H9 (cell line): ENCODE measurements around the gene VPREB1. TPM values are rescaled to one million over a fixed set of nuclear protein-coding genes. Genes with fewer than 3 reads are reported as not detected.

ENCODE experiments used
- DNase-seq: peaks from one replicate; pipeline ENCODE4 v3.0.0-alpha.2; 2017
- H2AFZ ChIP-seq: one replicate; pipeline ENCODE4 v1.6.1; 2013; ENCODE audit warnings: mild to moderate bottlenecking, low read length, control low read depth, moderate library complexity
- H2AK5ac ChIP-seq: 2 replicates; pipeline ENCODE4 v1.6.1; 2013; ENCODE audit warnings: low read length, control low read depth, mixed read lengths; ENCODE audit not compliant: insufficient read length
- H2BK120ac ChIP-seq: one replicate; pipeline ENCODE4 v1.6.1; 2013; ENCODE audit warnings: low read depth, mild to moderate bottlenecking, low read length, control low read depth, inconsistent platforms; ENCODE audit not compliant: poor library complexity, severe bottlenecking
- H2BK12ac ChIP-seq: 2 replicates; pipeline ENCODE4 v1.6.1; 2013; ENCODE audit warnings: low read length, control low read depth, mixed read lengths, low read depth; ENCODE audit not compliant: insufficient read length
- H2BK15ac ChIP-seq: 2 replicates; pipeline ENCODE4 v1.6.1; 2013; ENCODE audit warnings: low read depth, low read length, control low read depth
- H2BK20ac ChIP-seq: one replicate; pipeline ENCODE4 v1.6.1; 2013; ENCODE audit warnings: low read depth, mild to moderate bottlenecking, low read length, control low read depth, inconsistent platforms; ENCODE audit not compliant: poor library complexity, severe bottlenecking
- H2BK5ac ChIP-seq: 2 replicates; pipeline ENCODE4 v1.6.1; 2013; ENCODE audit warnings: low read length, control low read depth, mixed read lengths; ENCODE audit not compliant: insufficient read length
- H3K14ac ChIP-seq: 2 replicates; pipeline ENCODE4 v1.6.1; 2013; ENCODE audit warnings: low read length, control low read depth; ENCODE audit not compliant: insufficient read depth
- H3K18ac ChIP-seq: 2 replicates; pipeline ENCODE4 v1.6.1; 2013; ENCODE audit warnings: low read depth, mild to moderate bottlenecking, mixed read lengths, low read length, control low read depth; ENCODE audit not compliant: insufficient read length
- H3K23ac ChIP-seq: 2 replicates; pipeline ENCODE4 v1.6.1; 2013; ENCODE audit warnings: low read length, control low read depth, mixed read lengths, low read depth; ENCODE audit not compliant: insufficient read length
- H3K23me2 ChIP-seq: 2 replicates; pipeline ENCODE4 v1.6.1; 2013; ENCODE audit warnings: low read depth, mild to moderate bottlenecking, mixed read lengths, low read length, control low read depth; ENCODE audit not compliant: insufficient read length, poor library complexity, severe bottlenecking
- H3K27ac ChIP-seq: 2 replicates; pipeline ENCODE4 v1.5.1; 2013; ENCODE audit warnings: low read length, control low read depth, mixed read lengths, low read depth; ENCODE audit not compliant: insufficient read length
- H3K27me3 ChIP-seq: 2 replicates; pipeline ENCODE4 v1.6.1; 2013; ENCODE audit warnings: low read length, control low read depth, inconsistent platforms; ENCODE audit not compliant: insufficient read depth
- H3K4ac ChIP-seq: 2 replicates; pipeline ENCODE4 v1.6.1; 2013; ENCODE audit warnings: low read depth, mild to moderate bottlenecking, control low read depth, inconsistent platforms, low read length, moderate library complexity
- H3K4me1 ChIP-seq: 2 replicates; pipeline ENCODE4 v1.6.1; 2013; ENCODE audit warnings: low read length, control low read depth, inconsistent platforms; ENCODE audit not compliant: insufficient read depth
- H3K4me2 ChIP-seq: 2 replicates; pipeline ENCODE4 v1.6.1; 2013; ENCODE audit warnings: low read length, control low read depth, mixed read lengths; ENCODE audit not compliant: insufficient read length, insufficient read depth
- H3K56ac ChIP-seq: 2 replicates; pipeline ENCODE4 v1.6.1; 2013; ENCODE audit warnings: low read depth, mild to moderate bottlenecking, mixed read lengths, low read length, control low read depth; ENCODE audit not compliant: insufficient read length
- H3K79me1 ChIP-seq: 2 replicates; pipeline ENCODE4 v1.6.1; 2013; ENCODE audit warnings: low read depth, mild to moderate bottlenecking, moderate library complexity, low read length, control low read depth, inconsistent platforms; ENCODE audit not compliant: insufficient read depth, poor library complexity, severe bottlenecking
- H3K79me2 ChIP-seq: 2 replicates; pipeline ENCODE4 v1.6.1; 2013; ENCODE audit warnings: low read length, control low read depth, inconsistent platforms; ENCODE audit not compliant: insufficient read depth
- H3K9ac ChIP-seq: 2 replicates; pipeline ENCODE4 v1.6.1; 2013; ENCODE audit warnings: low read length, control low read depth, mixed read lengths; ENCODE audit not compliant: insufficient read length; ENCODE audit errors: extremely low read depth
- H3K9me3 ChIP-seq: one replicate; pipeline ENCODE4 v1.6.1; 2013; ENCODE audit warnings: low read depth, low read length, inconsistent platforms; ENCODE audit not compliant: control insufficient read depth
- H3T11ph ChIP-seq: one replicate; pipeline ENCODE4 v1.6.1; 2013; ENCODE audit warnings: mild to moderate bottlenecking, low read length, control low read depth, inconsistent platforms
- H4K20me1 ChIP-seq: one replicate; pipeline ENCODE4 v1.6.1; 2013; ENCODE audit not compliant: control insufficient read depth, insufficient read length, insufficient read depth
- H4K5ac ChIP-seq: 2 replicates; pipeline ENCODE4 v1.6.1; 2013; ENCODE audit warnings: low read depth, mild to moderate bottlenecking, mixed read lengths, low read length, control low read depth; ENCODE audit not compliant: insufficient read length
- H4K8ac ChIP-seq: replicated peaks from 2 replicates; pipeline ENCODE4 v1.6.1; 2013; ENCODE audit warnings: low read length, control low read depth, mixed read lengths, low read depth; ENCODE audit not compliant: insufficient read length
- H4K91ac ChIP-seq: 2 replicates; pipeline ENCODE4 v1.6.1; 2013; ENCODE audit warnings: low read depth, mild to moderate bottlenecking, moderate library complexity, mixed read lengths, low read length, control low read depth; ENCODE audit not compliant: insufficient read length
- H3K27ac Mint-ChIP-seq, 3 experiments: 2 replicates in 2 of 3; 3 replicates in 1 of 3; pipeline ENCODE4 v1.8.0; 2020 to 2021; ENCODE audit warnings: mixed read lengths in 3 of 3, mild to moderate bottlenecking in 1 of 3, moderate library complexity in 1 of 3
- H3K27me3 Mint-ChIP-seq: 2 replicates; pipeline ENCODE4 v1.8.0; 2021; ENCODE audit warnings: low read depth, mild to moderate bottlenecking, moderate library complexity, mixed read lengths
- H3K36me3 Mint-ChIP-seq, 3 experiments: 2 replicates in 2 of 3; 3 replicates in 1 of 3; pipeline ENCODE4 v1.8.0; 2020 to 2021; ENCODE audit warnings: low read depth in 3 of 3, mixed read lengths in 3 of 3; ENCODE audit not compliant: insufficient read depth in 1 of 3
- H3K4me1 Mint-ChIP-seq, 2 experiments: 2 replicates each; pipeline ENCODE4 v1.8.0; 2020; ENCODE audit warnings: mixed read lengths in 2 of 2
- H3K4me3 Mint-ChIP-seq, 2 experiments: 2 replicates in 1 of 2; 3 replicates in 1 of 2; pipeline ENCODE4 v1.8.0; 2020 to 2021; ENCODE audit warnings: mild to moderate bottlenecking in 2 of 2, mixed read lengths in 2 of 2, moderate library complexity in 1 of 2
- H3K9me3 Mint-ChIP-seq, 2 experiments: 2 replicates in 1 of 2; 3 replicates in 1 of 2; pipeline ENCODE4 v1.8.0; 2020; ENCODE audit warnings: mild to moderate bottlenecking in 2 of 2, mixed read lengths in 2 of 2, moderate library complexity in 1 of 2
- WGBS: extraction: QIAGEN DNeasy Blood & Tissue Kit; methylation state at CpG from one replicate; pipeline ENCODE4 v1.1.7; 2013; ENCODE audit warnings: missing lambda C conversion rate, low lambda C conversion rate, mixed read lengths; ENCODE audit not compliant: insufficient read length; ENCODE audit errors: extremely low coverage; 5-methylcytosine and 5-hydroxymethylcytosine counted together
- total RNA-seq: library from RNA; stranded (reverse); gene quantifications from 2 replicates; pipeline ENCODE4 v1.2.1, GENCODE V29; 2021
- TF ChIP-seq, protein P1 (sequence below): fragments of 200-600 bp; sonication (generic); conservative IDR thresholded peaks from 3 replicates; pipeline ENCODE4 v1.8.0; 2021; ENCODE audit warnings: antibody characterized with exemption, mild to moderate bottlenecking

VPREB1 gene
- total RNA-seq, 1 experiment from 2014 or later: not detected

GRCh38 chr22:22239311-22239939, 5.2 kb upstream of the VPREB1 start:
- H3K9me3 Mint-ChIP-seq: peaks cover 2 to 5% of the 10 kb centered on the region in 2 experiments; a peak in 3 of 5 replicates
- Histone ChIP-seq H2BK15ac (no peak overlapping the region), H3K9ac (no peak overlapping the region), H4K5ac (no peak overlapping the region), H4K91ac (no peak overlapping the region), H3K4me2 (no peak overlapping the region), H3K9me3 (no peaks in the 10 kb centered on the region), H4K20me1 (no peaks in the 10 kb centered on the region), H3K79me2 (no peaks in the 10 kb centered on the region), H2AK5ac (no peak overlapping the region), H2BK120ac (no peak overlapping the region), H3K23me2 (no peaks in the 10 kb centered on the region), H2BK5ac (no peak overlapping the region), H3K79me1 (no peaks in the 10 kb centered on the region), H2AFZ (no peak overlapping the region), H3T11ph (no peak overlapping the region), H3K23ac (no peak overlapping the region), H3K4me1 (no peaks in the 10 kb centered on the region), H2BK12ac (no peak overlapping the region), H3K27ac (no peak overlapping the region), H4K8ac (no peak overlapping the region), H3K4ac (no peak overlapping the region), H2BK20ac (no peak overlapping the region), H3K27me3 (peaks cover 88% of the 10 kb centered on the region), H3K14ac (no peak overlapping the region), H3K56ac (no peak overlapping the region), H3K18ac (no peak overlapping the region)
- peaks cover 100% of the 10 kb centered on the region for H3K27me3 Mint-ChIP-seq
- no peak overlapping the region for H3K27ac Mint-ChIP-seq
- no CpG with 5 or more reads among the region's 13 CpGs for WGBS
- no peaks in the 10 kb centered on the region; a peak in 2 of 7 replicates for H3K36me3 Mint-ChIP-seq
- TF ChIP-seq, protein P1, sequence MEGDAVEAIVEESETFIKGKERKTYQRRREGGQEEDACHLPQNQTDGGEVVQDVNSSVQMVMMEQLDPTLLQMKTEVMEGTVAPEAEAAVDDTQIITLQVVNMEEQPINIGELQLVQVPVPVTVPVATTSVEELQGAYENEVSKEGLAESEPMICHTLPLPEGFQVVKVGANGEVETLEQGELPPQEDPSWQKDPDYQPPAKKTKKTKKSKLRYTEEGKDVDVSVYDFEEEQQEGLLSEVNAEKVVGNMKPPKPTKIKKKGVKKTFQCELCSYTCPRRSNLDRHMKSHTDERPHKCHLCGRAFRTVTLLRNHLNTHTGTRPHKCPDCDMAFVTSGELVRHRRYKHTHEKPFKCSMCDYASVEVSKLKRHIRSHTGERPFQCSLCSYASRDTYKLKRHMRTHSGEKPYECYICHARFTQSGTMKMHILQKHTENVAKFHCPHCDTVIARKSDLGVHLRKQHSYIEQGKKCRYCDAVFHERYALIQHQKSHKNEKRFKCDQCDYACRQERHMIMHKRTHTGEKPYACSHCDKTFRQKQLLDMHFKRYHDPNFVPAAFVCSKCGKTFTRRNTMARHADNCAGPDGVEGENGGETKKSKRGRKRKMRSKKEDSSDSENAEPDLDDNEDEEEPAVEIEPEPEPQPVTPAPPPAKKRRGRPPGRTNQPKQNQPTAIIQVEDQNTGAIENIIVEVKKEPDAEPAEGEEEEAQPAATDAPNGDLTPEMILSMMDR: no peak
- H3K4me3 Mint-ChIP-seq: no peak overlapping the region
- DNase-seq: no peak
- H3K4me1 Mint-ChIP-seq: peaks cover 0 to 3% of the 10 kb centered on the region in 2 experiments; a peak in 1 of 4 replicates
